HepG2 (cell line): Measurements from ENCODE around the gene KISS1. TPM values are rescaled to one million over a fixed set of nuclear protein-coding genes. Genes with fewer than 3 reads are reported as not detected.

ENCODE experiments used
- HNF4A ChIP-seq: sonication (generic); formaldehyde crosslinking; IDR thresholded peaks from 2 replicates; pipeline ENCODE4 v1.4.0; 2020; ENCODE audit warnings: missing genetic modification reagents
- HNRNPL ChIP-seq: fragments of 200-400 bp; formaldehyde crosslinking; IDR thresholded peaks from 2 replicates; pipeline ENCODE4 v1.6.1; 2017; ENCODE audit warnings: mild to moderate bottlenecking, low read depth, low read length
- NR2F1 ChIP-seq, 2 experiments: fragments of 450-650 bp in 1 of 2; formaldehyde crosslinking in 1 of 2; IDR thresholded peaks; 2 replicates each; pipeline versions ENCODE4 v1.5.0 to v1.6.1; 2016 to 2020; ENCODE audit warnings: mild to moderate bottlenecking in 1 of 2, missing compliant biosample characterization in 1 of 2, missing genetic modification reagents in 1 of 2, moderate library complexity in 1 of 2
- RBM39 ChIP-seq: fragments of 200-400 bp; formaldehyde crosslinking; IDR thresholded peaks from one replicate; pipeline ENCODE4 v1.6.1; 2018; ENCODE audit warnings: antibody characterized with exemption, mild to moderate bottlenecking, low read depth, low read length; ENCODE audit not compliant: poor library complexity, severe bottlenecking
- SATB2 ChIP-seq: sonication (generic); formaldehyde crosslinking; IDR thresholded peaks from 2 replicates; pipeline ENCODE4 v1.5.0; 2020; ENCODE audit warnings: missing genetic modification reagents
- TBX3 ChIP-seq: fragments of 450-650 bp; IDR thresholded peaks from 2 replicates; pipeline ENCODE4 v1.6.1; 2017; ENCODE audit warnings: antibody characterized with exemption, mild to moderate bottlenecking, inconsistent platforms, borderline replicate concordance
- TOPORS ChIP-seq: sonication (generic); formaldehyde crosslinking; IDR thresholded peaks from 2 replicates; pipeline ENCODE4 v1.8.0; 2023; ENCODE audit warnings: mild to moderate bottlenecking, missing genetic modification reagents
- polyA plus RNA-seq, 8 experiments: library from polyadenylated mRNA; depleted of rRNA in 3 of 8; stranded (reverse) in 7 of 8; unstranded in 1 of 8; fragments of >200 nt; fragmentation: Illumina TruSeq in 4 of 8; extraction: Trizol in 4 of 8; gene quantifications; 2 replicates each; pipeline versions ENCODE4 v1.2.1 to v1.2.3, GENCODE V29; 2011 to 2016; ENCODE audit warnings: low read depth in 4 of 8, missing spikeins in 1 of 8, mixed read lengths in 1 of 8; ENCODE audit not compliant: insufficient read depth in 1 of 8
- total RNA-seq, 5 experiments: library from RNA; depleted of rRNA; stranded (reverse); fragments of >200 nt; fragmentation: Illumina TruSeq; extraction: Trizol; gene quantifications; 2 replicates each; pipeline ENCODE4 v1.2.3, GENCODE V29; 2016; ENCODE audit warnings: low read depth in 1 of 5
- TF ChIP-seq, protein P1 (sequence below), 2 experiments: sonication (generic) in 1 of 2; formaldehyde crosslinking in 1 of 2; IDR thresholded peaks; 2 replicates each; pipeline versions ENCODE4 v1.6.1 to v1.9.0; 2014 to 2022; ENCODE audit warnings: antibody characterized with exemption in 1 of 2, borderline replicate concordance in 1 of 2, inconsistent platforms in 1 of 2, low read depth in 1 of 2, missing genetic modification reagents in 1 of 2
- TF ChIP-seq, protein P2 (sequence below): sonication (generic); formaldehyde crosslinking; IDR thresholded peaks from 2 replicates; pipeline ENCODE4 v1.5.0; 2020; ENCODE audit warnings: mild to moderate bottlenecking, missing genetic modification reagents, borderline replicate concordance
- TF ChIP-seq, protein P3 (sequence below): sonication (generic); formaldehyde crosslinking; IDR thresholded peaks from 2 replicates; pipeline ENCODE4 v1.5.1; 2020; ENCODE audit warnings: mild to moderate bottlenecking, missing genetic modification reagents, moderate library complexity
- TF ChIP-seq, protein P4 (sequence below): sonication (generic); formaldehyde crosslinking; IDR thresholded peaks from 2 replicates; pipeline ENCODE4 v1.5.1; 2020; ENCODE audit warnings: mild to moderate bottlenecking, missing genetic modification reagents

KISS1 gene
- total and polyA plus RNA-seq, 2 of the 13 experiments (the other 11 are each of a cell fraction or from before 2014, with no cell fraction given), result 0.24 to 0.80 TPM

DNA sequence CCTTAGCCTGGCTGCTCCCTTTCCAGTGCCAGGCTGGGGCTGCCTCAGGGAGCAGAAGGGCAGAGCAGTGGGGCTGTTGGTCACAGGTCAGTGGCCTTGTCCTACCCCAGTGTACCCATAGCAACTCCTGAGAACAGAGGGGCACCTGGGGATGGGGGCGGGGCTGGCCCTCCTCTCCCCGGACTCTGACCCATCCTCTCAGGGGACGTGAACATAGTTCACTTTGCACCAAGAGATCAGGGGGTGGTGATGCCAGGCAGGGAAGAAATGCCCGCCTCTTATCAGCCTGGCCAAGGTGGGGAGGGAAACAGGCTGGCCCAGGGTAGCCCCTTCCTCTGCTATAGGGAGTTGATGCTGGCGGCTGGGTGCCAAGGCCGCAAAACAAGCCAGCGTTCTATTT, 49.3 kb downstream of the KISS1 start (continued):
- TF ChIP-seq, protein P1, sequence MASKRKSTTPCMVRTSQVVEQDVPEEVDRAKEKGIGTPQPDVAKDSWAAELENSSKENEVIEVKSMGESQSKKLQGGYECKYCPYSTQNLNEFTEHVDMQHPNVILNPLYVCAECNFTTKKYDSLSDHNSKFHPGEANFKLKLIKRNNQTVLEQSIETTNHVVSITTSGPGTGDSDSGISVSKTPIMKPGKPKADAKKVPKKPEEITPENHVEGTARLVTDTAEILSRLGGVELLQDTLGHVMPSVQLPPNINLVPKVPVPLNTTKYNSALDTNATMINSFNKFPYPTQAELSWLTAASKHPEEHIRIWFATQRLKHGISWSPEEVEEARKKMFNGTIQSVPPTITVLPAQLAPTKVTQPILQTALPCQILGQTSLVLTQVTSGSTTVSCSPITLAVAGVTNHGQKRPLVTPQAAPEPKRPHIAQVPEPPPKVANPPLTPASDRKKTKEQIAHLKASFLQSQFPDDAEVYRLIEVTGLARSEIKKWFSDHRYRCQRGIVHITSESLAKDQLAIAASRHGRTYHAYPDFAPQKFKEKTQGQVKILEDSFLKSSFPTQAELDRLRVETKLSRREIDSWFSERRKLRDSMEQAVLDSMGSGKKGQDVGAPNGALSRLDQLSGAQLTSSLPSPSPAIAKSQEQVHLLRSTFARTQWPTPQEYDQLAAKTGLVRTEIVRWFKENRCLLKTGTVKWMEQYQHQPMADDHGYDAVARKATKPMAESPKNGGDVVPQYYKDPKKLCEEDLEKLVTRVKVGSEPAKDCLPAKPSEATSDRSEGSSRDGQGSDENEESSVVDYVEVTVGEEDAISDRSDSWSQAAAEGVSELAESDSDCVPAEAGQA (IDR thresholded peaks at IDR 0.05; ENCODE audit: low read depth), result no peak
- TF ChIP-seq, protein P1 (CRISPR knock-in tag; IDR thresholded peaks at IDR 0.05; ENCODE audit: borderline replicate concordance), result no peak
- TF ChIP-seq, protein P2, sequence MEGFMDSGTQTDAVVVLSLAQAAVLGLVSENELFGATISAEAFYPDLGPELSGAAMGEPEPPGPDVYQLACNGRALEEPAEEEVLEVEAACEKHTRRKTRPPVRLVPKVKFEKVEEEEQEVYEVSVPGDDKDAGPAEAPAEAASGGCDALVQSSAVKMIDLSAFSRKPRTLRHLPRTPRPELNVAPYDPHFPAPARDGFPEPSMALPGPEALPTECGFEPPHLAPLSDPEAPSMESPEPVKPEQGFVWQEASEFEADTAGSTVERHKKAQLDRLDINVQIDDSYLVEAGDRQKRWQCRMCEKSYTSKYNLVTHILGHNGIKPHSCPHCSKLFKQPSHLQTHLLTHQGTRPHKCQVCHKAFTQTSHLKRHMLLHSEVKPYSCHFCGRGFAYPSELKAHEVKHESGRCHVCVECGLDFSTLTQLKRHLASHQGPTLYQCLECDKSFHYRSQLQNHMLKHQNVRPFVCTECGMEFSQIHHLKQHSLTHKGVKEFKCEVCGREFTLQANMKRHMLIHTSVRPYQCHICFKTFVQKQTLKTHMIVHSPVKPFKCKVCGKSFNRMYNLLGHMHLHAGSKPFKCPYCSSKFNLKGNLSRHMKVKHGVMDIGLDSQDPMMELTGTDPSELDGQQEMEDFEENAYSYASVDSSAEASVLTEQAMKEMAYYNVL (CRISPR knock-in tag), result no peak
- TF ChIP-seq NR2F1 (CRISPR knock-in tag; IDR thresholded peaks at IDR 0.05), result 0 out of 4 replicates have a peak, but pooled peaks of 1 of the 2 experiments have one; percentile 19
- peak; percentile 91 for TF ChIP-seq HNF4A
- 0 out of 2 replicates have a peak, but pooled peaks have one; percentile 10 for TF ChIP-seq TOPORS
- TF ChIP-seq, protein P3, sequence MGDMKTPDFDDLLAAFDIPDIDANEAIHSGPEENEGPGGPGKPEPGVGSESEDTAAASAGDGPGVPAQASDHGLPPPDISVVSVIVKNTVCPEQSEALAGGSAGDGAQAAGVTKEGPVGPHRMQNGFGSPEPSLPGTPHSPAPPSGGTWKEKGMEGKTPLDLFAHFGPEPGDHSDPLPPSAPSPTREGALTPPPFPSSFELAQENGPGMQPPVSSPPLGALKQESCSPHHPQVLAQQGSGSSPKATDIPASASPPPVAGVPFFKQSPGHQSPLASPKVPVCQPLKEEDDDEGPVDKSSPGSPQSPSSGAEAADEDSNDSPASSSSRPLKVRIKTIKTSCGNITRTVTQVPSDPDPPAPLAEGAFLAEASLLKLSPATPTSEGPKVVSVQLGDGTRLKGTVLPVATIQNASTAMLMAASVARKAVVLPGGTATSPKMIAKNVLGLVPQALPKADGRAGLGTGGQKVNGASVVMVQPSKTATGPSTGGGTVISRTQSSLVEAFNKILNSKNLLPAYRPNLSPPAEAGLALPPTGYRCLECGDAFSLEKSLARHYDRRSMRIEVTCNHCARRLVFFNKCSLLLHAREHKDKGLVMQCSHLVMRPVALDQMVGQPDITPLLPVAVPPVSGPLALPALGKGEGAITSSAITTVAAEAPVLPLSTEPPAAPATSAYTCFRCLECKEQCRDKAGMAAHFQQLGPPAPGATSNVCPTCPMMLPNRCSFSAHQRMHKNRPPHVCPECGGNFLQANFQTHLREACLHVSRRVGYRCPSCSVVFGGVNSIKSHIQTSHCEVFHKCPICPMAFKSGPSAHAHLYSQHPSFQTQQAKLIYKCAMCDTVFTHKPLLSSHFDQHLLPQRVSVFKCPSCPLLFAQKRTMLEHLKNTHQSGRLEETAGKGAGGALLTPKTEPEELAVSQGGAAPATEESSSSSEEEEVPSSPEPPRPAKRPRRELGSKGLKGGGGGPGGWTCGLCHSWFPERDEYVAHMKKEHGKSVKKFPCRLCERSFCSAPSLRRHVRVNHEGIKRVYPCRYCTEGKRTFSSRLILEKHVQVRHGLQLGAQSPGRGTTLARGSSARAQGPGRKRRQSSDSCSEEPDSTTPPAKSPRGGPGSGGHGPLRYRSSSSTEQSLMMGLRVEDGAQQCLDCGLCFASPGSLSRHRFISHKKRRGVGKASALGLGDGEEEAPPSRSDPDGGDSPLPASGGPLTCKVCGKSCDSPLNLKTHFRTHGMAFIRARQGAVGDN (CRISPR knock-in tag), result peak; percentile 53
- peak; percentile 91 for TF ChIP-seq HNRNPL
- no peak for TF ChIP-seq SATB2
- TF ChIP-seq, protein P4, sequence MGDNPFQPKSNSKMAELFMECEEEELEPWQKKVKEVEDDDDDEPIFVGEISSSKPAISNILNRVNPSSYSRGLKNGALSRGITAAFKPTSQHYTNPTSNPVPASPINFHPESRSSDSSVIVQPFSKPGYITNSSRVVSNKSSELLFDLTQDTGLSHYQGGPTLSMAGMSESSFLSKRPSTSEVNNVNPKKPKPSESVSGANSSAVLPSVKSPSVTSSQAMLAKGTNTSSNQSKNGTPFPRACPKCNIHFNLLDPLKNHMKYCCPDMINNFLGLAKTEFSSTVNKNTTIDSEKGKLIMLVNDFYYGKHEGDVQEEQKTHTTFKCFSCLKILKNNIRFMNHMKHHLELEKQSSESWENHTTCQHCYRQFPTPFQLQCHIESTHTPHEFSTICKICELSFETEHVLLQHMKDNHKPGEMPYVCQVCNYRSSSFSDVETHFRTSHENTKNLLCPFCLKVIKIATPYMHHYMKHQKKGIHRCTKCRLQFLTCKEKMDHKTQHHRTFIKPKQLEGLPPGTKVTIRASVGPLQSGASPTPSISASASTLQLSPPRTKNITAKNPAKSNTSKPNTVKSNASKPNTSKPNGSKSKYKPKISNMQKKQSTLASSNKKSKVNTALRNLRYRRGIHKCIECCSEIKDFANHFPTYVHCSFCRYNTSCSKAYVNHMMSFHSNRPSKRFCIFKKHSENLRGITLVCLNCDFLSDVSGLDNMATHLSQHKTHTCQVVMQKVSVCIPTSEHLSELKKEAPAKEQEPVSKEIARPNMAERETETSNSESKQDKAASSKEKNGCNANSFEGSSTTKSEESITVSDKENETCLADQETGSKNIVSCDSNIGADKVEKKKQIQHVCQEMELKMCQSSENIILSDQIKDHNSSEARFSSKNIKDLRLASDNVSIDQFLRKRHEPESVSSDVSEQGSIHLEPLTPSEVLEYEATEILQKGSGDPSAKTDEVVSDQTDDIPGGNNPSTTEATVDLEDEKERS (CRISPR knock-in tag), result no peak
- no peak for TF ChIP-seq TBX3
- peak; percentile 37 for TF ChIP-seq RBM39
